ENCODE results near the gene PLCD3.

The PLCD3 gene

DNA sequence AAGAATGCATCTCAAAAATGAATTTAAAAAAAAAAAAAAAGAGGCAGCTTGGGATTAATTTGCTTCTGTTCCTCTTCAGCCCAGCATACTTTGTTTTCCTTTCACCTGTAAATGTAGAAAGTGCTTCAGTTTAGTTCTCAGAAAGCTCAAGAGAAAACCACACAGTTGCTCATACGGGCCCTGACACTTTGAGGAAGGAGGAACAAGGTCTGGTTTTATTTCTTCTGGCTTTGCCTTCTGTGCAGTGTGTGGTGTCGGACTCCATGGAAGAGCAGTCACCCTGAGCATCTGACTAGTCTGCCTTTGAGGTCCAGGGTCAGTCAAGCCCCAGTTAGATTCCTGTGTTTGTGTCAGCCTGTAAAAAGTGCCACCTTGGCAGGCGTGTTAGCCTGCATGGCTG lies 43.6 kb downstream of the PLCD3 start:
- H3K36me3 Mint-ChIP-seq: peaks cover 59% of the 10 kb centered on the region

DNA sequence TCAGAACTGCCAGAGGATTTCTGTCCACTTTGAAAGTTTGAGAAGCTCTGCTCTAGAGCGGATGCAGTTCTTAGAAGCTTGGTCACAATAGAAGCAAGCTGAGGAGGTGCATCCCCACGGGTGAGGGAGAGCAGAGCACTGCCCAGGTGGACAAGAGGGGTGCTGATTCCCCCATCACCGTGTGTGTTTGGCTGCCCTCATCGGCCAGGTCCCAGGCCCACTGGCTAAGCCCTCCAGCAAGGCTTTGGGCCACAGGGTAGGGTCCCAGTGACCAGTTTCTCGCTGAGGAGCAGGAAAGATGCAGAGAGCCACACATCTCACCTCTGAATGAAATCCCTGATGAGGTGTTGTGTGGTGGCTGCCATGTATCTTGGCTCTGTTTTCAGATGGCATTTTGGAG lies 44.3 kb downstream of the PLCD3 start:
- CTCF ChIA-PET: interaction anchor here (1.1 to 6.2 kb wide), 2 partner anchors 11 to 39 kb away, joined by 3 to 28 read pairs; no protein-coding TSS in a partner anchor
- Mint-ChIP-seq H3K27ac (no peak overlapping the region), H3K9me3 (no peaks in the 10 kb centered on the region), H3K27me3 (no peaks in the 10 kb centered on the region), H3K4me1 (peaks cover 9% of the 10 kb centered on the region), H3K36me3 (peaks cover 60% of the 10 kb centered on the region), H3K4me3 (no peak overlapping the region)
- no peak for DNase-seq

More for the DNA sequence above, 43.6 kb downstream of the PLCD3 start:
- H3K27ac Mint-ChIP-seq: peak overlapping the region; percentile 29
- no peak overlapping the region for H3K4me3 Mint-ChIP-seq
- CTCF ChIA-PET: interaction anchor here (6.2 kb wide), 1 partner anchor 10 kb away, joined by 28 read pairs; no protein-coding TSS in a partner anchor
- no peak for DNase-seq
- no peaks in the 10 kb centered on the region for H3K27me3 Mint-ChIP-seq
- H3K9me3 Mint-ChIP-seq: no peaks in the 10 kb centered on the region
- H3K4me1 Mint-ChIP-seq: peaks cover 9% of the 10 kb centered on the region

DNA sequence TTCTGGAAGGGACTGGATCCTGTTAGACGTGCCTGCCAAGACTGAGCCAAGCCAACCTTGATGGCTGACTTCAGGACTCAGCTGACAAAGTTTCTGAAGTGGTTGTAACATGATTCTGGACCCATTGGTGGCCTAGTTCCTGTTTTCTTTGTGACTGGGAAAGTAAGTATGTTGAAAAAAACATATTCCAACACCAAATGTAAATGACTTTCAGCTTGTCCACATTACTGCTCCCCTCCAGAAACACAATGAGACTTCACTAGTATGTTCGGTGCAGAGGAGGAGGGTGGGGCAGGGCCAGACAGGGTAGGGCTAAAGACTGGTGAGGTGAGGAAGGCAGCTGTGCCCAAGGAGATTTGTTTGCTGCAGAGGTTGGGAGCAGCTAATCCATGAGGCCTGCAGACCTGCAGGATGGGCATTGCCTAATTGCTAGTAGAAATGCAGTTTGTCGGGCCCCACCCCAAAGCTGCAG lies 44.8 kb downstream of the PLCD3 start:
- H3K27ac Mint-ChIP-seq: no peak overlapping the region
- no peaks in the 10 kb centered on the region for H3K9me3 Mint-ChIP-seq
- H3K27me3 Mint-ChIP-seq: no peaks in the 10 kb centered on the region
- H3K4me3 Mint-ChIP-seq: no peak overlapping the region
- CTCF ChIA-PET: interaction anchor here (1.1 to 6.2 kb wide), 2 partner anchors 11 to 38 kb away, joined by 3 to 28 read pairs; no protein-coding TSS in a partner anchor
- peaks cover 57% of the 10 kb centered on the region for H3K36me3 Mint-ChIP-seq
- DNase-seq: no peak
- peaks cover 9% of the 10 kb centered on the region for H3K4me1 Mint-ChIP-seq

DNA sequence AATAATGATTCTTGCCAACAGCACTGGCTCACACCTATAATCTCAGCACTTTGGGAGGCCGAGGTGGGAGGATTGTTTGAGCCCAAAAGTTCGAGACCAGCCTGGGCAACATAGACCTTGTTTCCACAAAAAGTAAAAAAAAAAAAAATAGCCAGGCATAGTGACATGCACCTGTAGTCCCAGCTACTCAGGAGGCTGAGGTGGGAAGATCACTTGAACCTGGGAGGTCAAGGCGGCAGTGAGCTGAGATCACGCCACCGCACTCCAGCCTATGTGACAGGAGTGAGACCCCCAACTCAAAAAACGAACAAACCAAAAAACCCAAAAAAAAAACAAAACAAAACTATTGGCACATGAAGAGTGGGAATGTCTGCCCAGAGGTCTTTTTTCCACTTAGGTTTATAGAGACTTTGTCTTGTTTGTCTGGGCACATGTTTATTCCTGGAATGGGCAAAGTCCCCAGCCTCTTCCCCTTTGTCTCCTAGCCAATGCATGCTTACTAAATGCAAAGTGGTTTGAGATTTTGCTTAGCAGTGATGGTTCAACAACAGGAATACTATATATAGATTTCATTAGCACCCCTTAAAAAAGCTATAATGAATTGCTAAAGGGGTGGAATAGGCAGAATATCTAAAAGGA lies 45.3 kb downstream of the PLCD3 start:
- peaks cover 51% of the 10 kb centered on the region for H3K36me3 Mint-ChIP-seq

DNA sequence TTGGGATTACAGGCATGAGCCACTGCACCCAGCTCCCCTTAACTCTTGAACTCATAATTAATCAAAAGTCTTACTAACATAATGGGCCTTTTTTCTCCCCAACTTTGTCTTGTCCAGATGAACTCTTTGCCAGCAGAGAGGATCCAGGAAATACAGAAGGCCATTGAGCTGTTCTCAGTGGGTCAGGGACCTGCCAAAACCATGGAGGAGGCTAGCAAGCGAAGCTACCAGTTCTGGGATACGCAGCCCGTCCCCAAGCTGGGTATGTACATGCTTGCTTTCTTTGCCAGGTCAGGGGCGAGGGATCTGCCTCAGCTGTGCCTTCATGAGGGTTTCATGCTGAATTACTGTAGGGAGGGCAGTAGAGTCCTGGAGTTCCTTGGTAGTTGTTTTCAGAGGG lies 45.9 kb downstream of the PLCD3 start:
- H3K4me1 Mint-ChIP-seq: peaks cover 9% of the 10 kb centered on the region
- CTCF ChIA-PET: interaction anchor here (1.4 to 6.2 kb wide), 2 partner anchors 12 to 45 kb away, joined by 3 to 28 read pairs; no protein-coding TSS in a partner anchor
- peaks cover 52% of the 10 kb centered on the region for H3K36me3 Mint-ChIP-seq

More for the DNA sequence above, 45.3 kb downstream of the PLCD3 start:
- Mint-ChIP-seq H3K27me3 (no peaks in the 10 kb centered on the region), H3K4me1 (peaks cover 9% of the 10 kb centered on the region), H3K4me3 (no peak overlapping the region), H3K27ac (no peak overlapping the region), H3K9me3 (no peaks in the 10 kb centered on the region)
- CTCF ChIA-PET: interaction anchor here (1.1 to 6.2 kb wide), 3 partner anchors 12 to 44 kb away, joined by 3 to 28 read pairs (median 3); no protein-coding TSS in a partner anchor
- no peak for DNase-seq

DNA sequence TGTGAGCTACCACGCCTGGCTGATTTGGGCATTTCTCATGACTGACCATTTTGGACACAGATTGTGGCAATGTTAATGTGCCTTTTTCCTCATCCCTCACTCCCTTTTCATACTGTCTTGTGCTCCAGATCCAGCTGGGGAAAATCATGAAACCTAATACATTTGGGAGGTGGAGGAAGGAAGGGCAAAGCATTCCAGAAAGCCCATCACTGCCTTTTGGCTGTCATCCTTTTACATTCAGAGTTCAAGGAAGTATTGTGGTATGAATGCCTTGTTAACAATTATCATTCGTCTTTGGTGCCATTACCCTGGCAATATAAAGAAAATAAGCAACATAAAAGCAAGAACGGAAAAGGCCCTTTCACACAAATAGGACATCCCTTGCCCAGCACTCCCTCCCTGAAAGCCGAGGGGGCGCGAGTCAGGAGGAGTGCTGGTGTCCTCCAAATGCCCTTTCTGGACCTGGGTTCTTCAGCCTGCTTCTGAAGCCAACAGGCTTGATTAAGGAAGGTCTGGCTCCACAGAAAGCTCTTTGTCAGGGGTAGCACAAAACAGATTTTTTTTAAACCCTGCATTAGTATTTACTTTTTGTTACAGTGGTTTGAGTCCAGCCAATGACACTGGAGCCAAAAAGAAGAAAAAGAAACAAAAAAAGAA lies 51.1 kb downstream of the PLCD3 start:
- no peak for DNase-seq
- no peaks in the 10 kb centered on the region for H3K9me3 Mint-ChIP-seq
- H3K4me1 Mint-ChIP-seq: peaks cover 6% of the 10 kb centered on the region
- no peak overlapping the region for H3K4me3 Mint-ChIP-seq
- H3K27ac Mint-ChIP-seq: peak overlapping the region; percentile 49
- CTCF ChIA-PET: interaction anchor here (1.6 kb wide), 1 partner anchor 18 kb away, joined by 5 read pairs; no protein-coding TSS in a partner anchor
- no peaks in the 10 kb centered on the region for H3K27me3 Mint-ChIP-seq
- peaks cover 31% of the 10 kb centered on the region for H3K36me3 Mint-ChIP-seq

More for the DNA sequence above, 45.9 kb downstream of the PLCD3 start:
- Mint-ChIP-seq H3K4me3 (no peak overlapping the region), H3K27me3 (no peaks in the 10 kb centered on the region), H3K9me3 (no peaks in the 10 kb centered on the region), H3K27ac (no peak overlapping the region)
- no peak for DNase-seq

DNA sequence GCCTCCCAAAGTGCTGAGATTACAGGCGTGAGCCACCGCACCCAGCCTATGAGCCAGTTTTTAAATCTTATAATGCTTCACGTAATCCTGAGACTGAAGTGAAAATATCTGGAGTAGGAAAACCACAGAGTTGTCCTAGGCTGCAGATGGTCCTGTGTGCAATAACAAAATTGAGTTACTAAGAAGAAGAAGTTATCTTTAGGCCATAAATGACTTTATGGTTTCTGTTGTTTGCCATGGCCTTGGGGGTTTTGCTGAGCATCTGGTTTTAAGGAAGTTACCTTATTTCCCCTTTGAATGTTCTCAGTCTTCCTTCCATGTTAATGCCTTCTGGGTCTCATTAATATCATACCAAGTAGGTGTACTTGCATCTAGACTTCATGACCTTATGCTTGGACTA lies 54.7 kb downstream of the PLCD3 start:
- Mint-ChIP-seq H3K4me1 (peaks cover 6% of the 10 kb centered on the region), H3K27ac (no peak overlapping the region), H3K9me3 (no peaks in the 10 kb centered on the region), H3K27me3 (no peaks in the 10 kb centered on the region), H3K36me3 (peaks cover 30% of the 10 kb centered on the region), H3K4me3 (no peak overlapping the region)
- DNase-seq: no peak
- CTCF ChIA-PET: no interaction called here

DNA sequence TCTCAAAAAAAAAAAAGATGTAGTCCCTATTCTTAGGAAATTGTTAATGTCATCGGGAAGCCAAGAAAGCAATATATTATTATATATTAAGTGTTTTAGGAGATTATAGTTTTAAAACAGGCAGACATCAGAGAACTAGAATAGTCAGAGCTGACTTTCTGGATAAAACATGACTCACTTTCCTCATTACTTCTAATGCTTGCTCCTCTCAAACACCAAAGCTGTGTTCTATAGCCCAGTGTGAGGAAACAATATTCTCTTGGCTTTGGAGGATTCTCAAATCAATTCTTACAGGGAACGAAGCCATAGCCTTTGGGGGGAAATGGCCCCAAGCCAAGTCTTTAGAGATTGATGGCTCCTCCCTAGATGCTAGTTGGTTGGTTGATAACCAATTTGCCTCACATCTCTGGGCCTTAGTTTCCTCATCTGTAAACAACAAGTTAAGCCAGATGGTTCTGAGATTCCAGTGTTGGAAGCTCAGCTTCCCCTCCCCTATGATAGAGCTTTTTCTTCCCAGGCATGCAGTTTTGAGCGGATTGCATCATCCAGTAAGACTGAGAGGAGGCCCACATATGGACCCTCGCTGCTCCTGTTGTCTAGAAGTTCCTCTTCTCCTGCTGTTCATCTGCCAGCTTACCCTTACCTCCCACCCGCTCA lies 58.8 kb downstream of the PLCD3 start:
- no peak for DNase-seq
- Mint-ChIP-seq H3K36me3 (peaks cover 29% of the 10 kb centered on the region), H3K27ac (no peak overlapping the region), H3K4me3 (no peak overlapping the region), H3K27me3 (no peaks in the 10 kb centered on the region), H3K4me1 (peaks cover 6% of the 10 kb centered on the region), H3K9me3 (no peaks in the 10 kb centered on the region)
- CTCF ChIA-PET: interaction anchor here (0.7 to 1.4 kb wide), 3 partner anchors 12 to 62 kb away, joined by 3 to 4 read pairs (median 3); partner anchors contain the start of gene ACBD4

DNA sequence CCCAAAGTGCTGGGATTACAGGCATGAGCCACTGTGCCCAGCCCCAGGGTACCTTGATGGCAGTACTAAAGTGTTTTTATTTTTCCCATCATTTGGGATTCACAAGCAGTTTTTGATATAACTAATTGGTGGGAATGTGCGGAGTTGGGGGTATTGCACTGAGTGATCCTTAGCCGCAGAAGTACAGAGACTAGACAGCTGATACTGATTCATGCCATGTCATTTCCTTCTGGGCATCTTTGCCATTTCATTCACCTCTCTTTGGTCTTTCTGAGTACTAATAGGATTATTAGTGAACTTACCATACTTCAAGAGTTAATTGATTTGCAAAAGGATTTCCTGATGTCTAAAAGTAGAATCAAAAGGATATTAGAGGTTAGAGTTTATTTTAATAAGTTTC lies 61.5 kb downstream of the PLCD3 start:
- Mint-ChIP-seq H3K4me1 (peaks cover 2% of the 10 kb centered on the region), H3K36me3 (peaks cover 35% of the 10 kb centered on the region), H3K9me3 (no peaks in the 10 kb centered on the region), H3K27me3 (no peaks in the 10 kb centered on the region), H3K27ac (no peak overlapping the region), H3K4me3 (no peak overlapping the region)
- no peak for DNase-seq
- CTCF ChIA-PET: interaction anchor here (1.3 to 1.4 kb wide), 2 partner anchors 8 to 16 kb away, joined by 4 to 5 read pairs; no protein-coding TSS in a partner anchor

DNA sequence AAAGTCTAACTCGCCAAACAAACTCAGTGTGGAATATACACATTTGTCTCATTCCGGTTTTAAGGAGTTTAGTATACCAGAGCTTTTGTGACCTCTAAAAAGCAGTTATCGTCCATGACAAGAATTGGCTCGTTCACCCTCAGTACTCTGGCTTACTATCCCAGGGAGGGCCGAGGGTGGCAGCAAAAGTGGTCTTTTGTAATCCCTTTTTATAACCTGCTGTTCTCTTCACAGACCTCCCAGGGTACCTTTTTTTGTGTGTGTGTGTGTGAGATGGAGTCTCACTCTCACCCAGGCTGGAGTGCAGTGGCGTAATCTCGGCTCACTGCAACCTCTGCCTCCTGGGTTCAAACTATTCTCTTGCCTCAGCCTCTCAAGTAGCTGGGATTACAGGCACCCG lies 62.3 kb downstream of the PLCD3 start:
- DNase-seq: no peak
- Mint-ChIP-seq H3K27ac (no peak overlapping the region), H3K4me1 (peaks cover 4% of the 10 kb centered on the region), H3K9me3 (no peaks in the 10 kb centered on the region), H3K27me3 (no peaks in the 10 kb centered on the region), H3K4me3 (no peak overlapping the region), H3K36me3 (peaks cover 37% of the 10 kb centered on the region)
- CTCF ChIA-PET: no interaction called here

DNA sequence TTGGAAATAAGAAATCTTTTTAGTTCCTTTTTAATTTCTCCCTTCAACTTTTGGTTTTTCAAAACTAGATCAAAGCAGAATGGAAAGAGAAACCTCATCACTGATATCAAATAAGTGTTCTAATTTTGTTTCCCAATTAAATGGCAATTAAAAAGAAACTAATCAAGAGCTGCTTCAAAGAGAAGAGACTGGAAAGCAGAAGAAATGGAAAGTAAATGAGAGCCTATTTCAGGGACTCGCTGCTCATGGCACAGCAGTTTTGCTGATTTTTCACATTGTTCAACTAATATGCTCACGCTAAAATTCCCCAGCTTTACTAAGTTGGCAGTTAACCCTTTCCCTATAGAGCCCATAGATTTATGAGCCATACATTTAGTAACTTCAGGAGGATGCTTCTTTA lies 64.7 kb downstream of the PLCD3 start:
- peaks cover 30% of the 10 kb centered on the region for H3K36me3 Mint-ChIP-seq
- DNase-seq: no peak
- no peak overlapping the region for H3K27ac Mint-ChIP-seq
- H3K4me3 Mint-ChIP-seq: no peak overlapping the region
- H3K9me3 Mint-ChIP-seq: no peaks in the 10 kb centered on the region
- H3K27me3 Mint-ChIP-seq: no peaks in the 10 kb centered on the region
- peaks cover 22% of the 10 kb centered on the region for H3K4me1 Mint-ChIP-seq
- CTCF ChIA-PET: interaction anchor here (2.2 kb wide), 1 partner anchor 68 kb away, joined by 7 read pairs; the partner anchor contains the start of gene ACBD4

DNA sequence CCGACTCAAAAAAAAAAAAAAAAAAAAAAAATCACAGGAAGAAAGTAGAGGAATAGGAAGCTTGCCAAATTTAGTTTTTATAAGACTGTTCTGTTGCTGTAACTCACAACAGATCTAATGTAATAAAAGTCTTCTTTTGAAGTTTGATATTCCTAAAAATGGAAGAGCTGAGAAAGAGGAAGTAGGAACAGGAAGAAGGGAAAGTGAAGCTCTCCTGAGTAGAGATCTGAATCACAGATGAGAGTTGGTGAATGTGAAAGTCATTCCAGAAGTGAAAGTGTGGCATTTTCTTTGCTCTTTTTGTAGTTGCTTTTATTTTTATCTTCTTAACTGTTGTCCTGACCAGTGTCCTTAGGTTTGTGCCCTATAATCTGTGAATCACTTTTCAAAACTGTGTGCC lies 69.1 kb downstream of the PLCD3 start:
- peaks cover 50% of the 10 kb centered on the region for H3K4me1 Mint-ChIP-seq
- H3K9me3 Mint-ChIP-seq: no peaks in the 10 kb centered on the region
- peaks cover 4% of the 10 kb centered on the region for H3K27me3 Mint-ChIP-seq
- peaks cover 26% of the 10 kb centered on the region for H3K36me3 Mint-ChIP-seq
- peak overlapping the region; percentile 58 for H3K27ac Mint-ChIP-seq
- no peak for DNase-seq
- peak overlapping the region; percentile 15 for H3K4me3 Mint-ChIP-seq
- CTCF ChIA-PET: interaction anchor here (0.7 to 1.7 kb wide), 2 partner anchors 8 to 94 kb away, joined by 3 to 4 read pairs; no protein-coding TSS in a partner anchor

DNA sequence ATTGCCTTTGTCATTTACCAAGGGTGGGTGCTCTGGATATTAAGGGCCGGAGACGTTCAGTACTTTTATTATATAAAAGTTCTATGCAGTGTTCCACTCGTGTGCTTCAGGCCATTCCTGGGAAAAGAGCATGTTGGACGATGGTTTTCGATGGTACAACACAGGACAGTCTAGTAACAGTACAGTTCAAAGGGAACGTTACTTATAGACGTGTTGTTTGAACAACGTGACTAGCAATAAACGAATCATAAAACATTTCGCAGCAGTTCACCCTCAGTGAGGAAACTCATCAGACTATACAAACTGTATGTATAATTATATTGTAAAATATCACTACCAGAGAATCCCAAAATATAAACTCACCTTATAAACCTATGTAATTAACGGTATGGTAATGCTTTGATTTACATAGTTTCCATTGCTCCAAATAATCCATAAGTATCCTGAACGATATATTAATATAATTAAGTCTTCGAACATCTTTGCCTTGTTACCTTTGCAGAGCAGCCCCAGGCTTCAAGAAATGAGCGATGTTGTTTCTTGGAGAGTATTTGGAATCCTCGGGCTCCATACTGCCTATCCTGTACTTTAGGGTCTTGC lies 70.6 kb downstream of the PLCD3 start:
- CTCF ChIA-PET: interaction anchor here (0.9 to 1.1 kb wide), 2 partner anchors 36 to 73 kb away, joined by 3 to 5 read pairs; partner anchors contain the start of gene ACBD4
- H3K9me3 Mint-ChIP-seq: no peaks in the 10 kb centered on the region
- peak overlapping the region; percentile 99 for H3K27ac Mint-ChIP-seq
- H3K4me3 Mint-ChIP-seq: peak overlapping the region; percentile 100
- DNase-seq: no peak
- H3K27me3 Mint-ChIP-seq: peaks cover 4% of the 10 kb centered on the region
- peaks cover 50% of the 10 kb centered on the region for H3K4me1 Mint-ChIP-seq
- H3K36me3 Mint-ChIP-seq: peaks cover 18% of the 10 kb centered on the region
